ENCODE measurements around the gene ELOVL6.
"Not testable (repeated sequence)": the region's sequence is repeated elsewhere in the genome, so short reads cannot be mapped to it uniquely, and the experiment has no call there.

The ELOVL6 gene

GRCh38 chr4:110091434-110092140 is 106.8 kb downstream of the ELOVL6 start:
- TF ChIP-seq CTCF (IDR thresholded peaks at IDR 0.05; ENCODE audit: low read depth, low read length), result no peak
- peak; percentile 75 for DNase-seq (ENCODE audit: low read depth, low spot score)
- H3K4me3 ChIP-seq (ENCODE audit: low read depth, low read length), result no peak overlapping the region
- in situ Hi-C loops (cut with HindIII; ENCODE audit: low sequenced_read_pairs), result no loop called here

GRCh38 chr4:110088670-110089069 is 109.7 kb downstream of the ELOVL6 start:
- no peak for TF ChIP-seq CTCF (IDR thresholded peaks at IDR 0.05; ENCODE audit: low read depth, low read length)
- H3K4me3 ChIP-seq (ENCODE audit: low read depth, low read length), result no peak overlapping the region
- peak; percentile 74 for DNase-seq (ENCODE audit: low read depth, low spot score)
- in situ Hi-C loops (cut with HindIII; ENCODE audit: low sequenced_read_pairs), result no loop called here

GRCh38 chr4:110087070-110087708 is 111.2 kb downstream of the ELOVL6 start:
- in situ Hi-C loops (cut with HindIII; ENCODE audit: low sequenced_read_pairs), result no loop called here
- DNase-seq (ENCODE audit: low read depth, low spot score), result peak; percentile 93
- TF ChIP-seq CTCF (IDR thresholded peaks at IDR 0.05; ENCODE audit: low read depth, low read length), result no peak
- H3K4me3 ChIP-seq (ENCODE audit: low read depth, low read length), result no peak overlapping the region

- no peak for DNase-seq (ENCODE audit: low read depth, low spot score)
- H3K4me3 ChIP-seq (ENCODE audit: low read depth, low read length), result no peak overlapping the region
- in situ Hi-C loops (cut with HindIII; ENCODE audit: low sequenced_read_pairs), result no loop called here
- no peak for TF ChIP-seq CTCF (IDR thresholded peaks at IDR 0.05; ENCODE audit: low read depth, low read length)
These were observed 113.3 kb downstream of the ELOVL6 start for GRCh38 chr4:110085131-110085530.

GRCh38 chr4:110084154-110084553 is 114.3 kb downstream of the ELOVL6 start:
- H3K4me3 ChIP-seq (ENCODE audit: low read depth, low read length), result no peak overlapping the region

GRCh38 chr4:110078148-110078547 is 120.3 kb downstream of the ELOVL6 start:
- DNase-seq (ENCODE audit: low read depth, low spot score); in situ Hi-C loops (cut with HindIII; ENCODE audit: low sequenced_read_pairs); H3K4me3 ChIP-seq (ENCODE audit: low read depth, low read length): not testable (repeated sequence)

More at GRCh38 chr4:110084154-110084553, 114.3 kb downstream of the ELOVL6 start:
- in situ Hi-C loops (cut with HindIII; ENCODE audit: low sequenced_read_pairs), result no loop called here
- no peak for DNase-seq (ENCODE audit: low read depth, low spot score)
- no peak for TF ChIP-seq CTCF (IDR thresholded peaks at IDR 0.05; ENCODE audit: low read depth, low read length)

- in situ Hi-C loops (cut with HindIII; ENCODE audit: low sequenced_read_pairs); DNase-seq (ENCODE audit: low read depth, low spot score); H3K4me3 ChIP-seq (ENCODE audit: low read depth, low read length): not testable (repeated sequence)
These were observed 121.6 kb downstream of the ELOVL6 start for GRCh38 chr4:110076828-110077227.
